HG03571 (cell line): ENCODE measurements around the gene SHC3.

Experiments
- ATAC-seq: cut with Tn5 transposase; IDR thresholded peaks from one replicate; pipeline ENCODE4 v1.9.1; 2021; ENCODE audit not compliant: unreplicated experiment

The SHC3 gene

GRCh38 chr9:88991066-88992034, 187.3 kb downstream of the SHC3 start, which contains the start of gene S1PR3:
Gene S1PR3, plus strand, starts transcription at chr9:88991468. Its CDS starts 9,733 bp downstream, at chr9:89001201.
- no peak for ATAC-seq

GRCh38 chr9:88990729-88991065, 187.9 kb downstream of the SHC3 start:
- ATAC-seq, result no peak

- ATAC-seq, result no peak
Observed at GRCh38 chr9:88990041-88990728, 188.4 kb downstream of the SHC3 start.

GRCh38 chr9:88988796-88989641, 189.6 kb downstream of the SHC3 start:
- ATAC-seq, result no peak

GRCh38 chr9:88987661-88988060, 191.0 kb downstream of the SHC3 start:
- ATAC-seq, result no peak

- ATAC-seq, result no peak
Observed at GRCh38 chr9:88986776-88987175, 191.8 kb downstream of the SHC3 start.

GRCh38 chr9:88985616-88986015, 193.0 kb downstream of the SHC3 start:
- ATAC-seq, result no peak

GRCh38 chr9:88984543-88984883, 194.1 kb downstream of the SHC3 start:
- ATAC-seq, result no peak

GRCh38 chr9:88983865-88984542, 194.6 kb downstream of the SHC3 start:
- no peak for ATAC-seq

- ATAC-seq, result no peak
Observed at GRCh38 chr9:88980740-88981203, 197.8 kb downstream of the SHC3 start.

GRCh38 chr9:88979791-88980190, 198.8 kb downstream of the SHC3 start:
- ATAC-seq, result no peak

- no peak for ATAC-seq
Observed at GRCh38 chr9:88979021-88979420, 199.6 kb downstream of the SHC3 start.

GRCh38 chr9:88978034-88978433, 200.6 kb downstream of the SHC3 start:
- no peak for ATAC-seq

GRCh38 chr9:88976890-88977257, 201.7 kb downstream of the SHC3 start:
- no peak for ATAC-seq

GRCh38 chr9:88975966-88976889, 202.4 kb downstream of the SHC3 start:
- ATAC-seq, result no peak

GRCh38 chr9:88974641-88975040, 204.0 kb downstream of the SHC3 start:
- no peak for ATAC-seq

- ATAC-seq, result no peak
Observed at GRCh38 chr9:88973281-88974045, 205.2 kb downstream of the SHC3 start.

GRCh38 chr9:88972401-88972800, 206.2 kb downstream of the SHC3 start:
- ATAC-seq, result no peak
